Measurements from ENCODE around the gene VWA5B2. TPM values are rescaled to one million over a fixed set of nuclear protein-coding genes. Genes with fewer than 3 reads are reported as not detected.

VWA5B2 gene
- total RNA-seq, 2 experiments from 2014 or later = not detected

GRCh38 chr3:184290331-184290730, 60.9 kb downstream of the VWA5B2 start:
- H3K4me1 Mint-ChIP-seq (ENCODE audit: low read depth) = peaks cover 2% of the 10 kb centered on the region
- CTCF ChIA-PET = interaction anchor here (1.2 to 4.1 kb wide), 3 partner anchors 28 to 63 kb away, joined by 3 to 33 read pairs (median 3); no protein-coding TSS in a partner anchor
- ATAC-seq = no peak
- no peak for DNase-seq
- H3K4me3 Mint-ChIP-seq = no peak overlapping the region
- H3K27me3 Mint-ChIP-seq (ENCODE audit: low read depth) = peaks cover 14% of the 10 kb centered on the region
- no peak overlapping the region for H3K27ac Mint-ChIP-seq
- POLR2A ChIA-PET = no interaction called here
- no peaks in the 10 kb centered on the region for H3K9me3 Mint-ChIP-seq (ENCODE audit: insufficient read depth)
- H3K36me3 Mint-ChIP-seq (ENCODE audit: low read depth) = no peaks in the 10 kb centered on the region

GRCh38 chr3:184291044-184291737, 61.8 kb downstream of the VWA5B2 start:
- DNase-seq = no peak

More at GRCh38 chr3:184291044-184291737, 61.8 kb downstream of the VWA5B2 start:
- Mint-ChIP-seq H3K9me3 (ENCODE audit: insufficient read depth) (no peaks in the 10 kb centered on the region), H3K27me3 (ENCODE audit: low read depth) (peaks cover 11% of the 10 kb centered on the region), H3K4me1 (ENCODE audit: low read depth) (peaks cover 2% of the 10 kb centered on the region), H3K4me3 (no peak overlapping the region), H3K27ac (no peak overlapping the region), H3K36me3 (ENCODE audit: low read depth) (no peaks in the 10 kb centered on the region)
- no peak for ATAC-seq
- CTCF ChIA-PET = interaction anchor here (1.3 to 4.1 kb wide), 3 partner anchors 38 to 64 kb away, joined by 3 to 33 read pairs (median 3); no protein-coding TSS in a partner anchor
- POLR2A ChIA-PET = no interaction called here

Small RNA genes within 50 kb of the gene (microRNA-seq; reads per million reads assigned to microRNA genes)
- 2.3 reads per million for gene MIR1224

Other genes with a start within 250 kb of the VWA5B2 start
- 10 to 100 TPM; 16.7 to 19.6 TPM for gene ABCC5, start 211.7 kb upstream of the VWA5B2 start, total RNA-seq
- gene HTR3D, start 197.8 kb upstream of the VWA5B2 start, total RNA-seq = not detected
- not detected for gene HTR3C, start 176.5 kb upstream of the VWA5B2 start, total RNA-seq
- gene HTR3E, start 132.5 kb upstream of the VWA5B2 start, total RNA-seq = not detected
- 10 to 100 TPM; 55.1 to 55.4 TPM for gene EIF2B5, start 94.2 kb upstream of the VWA5B2 start, total RNA-seq
- 10 to 100 TPM; 31.2 to 32.6 TPM for gene DVL3, start 74.2 kb upstream of the VWA5B2 start, total RNA-seq
- gene AP2M1, start 54.7 kb upstream of the VWA5B2 start, total RNA-seq = 100 to 1,000 TPM; 228 to 231 TPM
- gene ABCF3, start 43.4 kb upstream of the VWA5B2 start, total RNA-seq = 10 to 100 TPM; 56.6 to 57.8 TPM
- 10 to 100 TPM; 38.1 to 43.8 TPM for gene ALG3, start 19.4 kb downstream of the VWA5B2 start, total RNA-seq
- 1 to 10 TPM; 4.5 to 4.7 TPM for gene EEF1AKMT4, start 20.1 kb downstream of the VWA5B2 start, total RNA-seq
- gene CAMK2N2, start 32.0 kb downstream of the VWA5B2 start, total RNA-seq = not detected
- gene ECE2, start 46.4 kb downstream of the VWA5B2 start, total RNA-seq = not detected
- 100 to 1,000 TPM; 207 to 209 TPM for gene PSMD2, start 69.7 kb downstream of the VWA5B2 start, total RNA-seq
- gene EIF4G1, start 85.0 kb downstream of the VWA5B2 start, total RNA-seq = 100 to 1,000 TPM; 339 to 348 TPM
- 1 to 10 TPM; 3.1 to 3.2 TPM for gene FAM131A, start 108.0 kb downstream of the VWA5B2 start, total RNA-seq
- 1 to 10 TPM; 4.7 to 4.8 TPM for gene CLCN2, start 132.0 kb downstream of the VWA5B2 start, total RNA-seq
- gene POLR2H, start 132.1 kb downstream of the VWA5B2 start, total RNA-seq = 100 to 1,000 TPM; 101 to 103 TPM
- gene THPO, start 148.6 kb downstream of the VWA5B2 start, total RNA-seq = not detected
- not detected for gene CHRD, start 150.5 kb downstream of the VWA5B2 start, total RNA-seq